Endodermal cell (in vitro differentiated cells): ENCODE data around the gene DRD2. TPM values are rescaled to one million over a fixed set of nuclear protein-coding genes. Genes with fewer than 3 reads are reported as not detected.

Experiments used
- DNase-seq: peaks from one replicate; pipeline ENCODE4 v3.0.0-alpha.2; 2017
- H3K27ac ChIP-seq: 2 replicates; pipeline ENCODE4 v1.5.1; 2013; ENCODE audit warnings: mild to moderate bottlenecking, low read depth, low read length, moderate library complexity
- H3K27me3 ChIP-seq: 2 replicates; pipeline ENCODE4 v1.6.1; 2013; ENCODE audit warnings: mild to moderate bottlenecking, low read length, moderate library complexity; ENCODE audit not compliant: insufficient read depth, control insufficient read depth, poor library complexity, severe bottlenecking
- H3K36me3 ChIP-seq: 2 replicates; pipeline ENCODE4 v1.7.0; 2013; ENCODE audit warnings: mild to moderate bottlenecking, low read length, moderate library complexity; ENCODE audit not compliant: control insufficient read depth, insufficient read depth
- H3K4me1 ChIP-seq: one replicate; pipeline ENCODE4 v1.7.0; 2013; ENCODE audit warnings: low read length; ENCODE audit not compliant: control insufficient read depth, insufficient read depth
- H3K4me3 ChIP-seq: 2 replicates; pipeline ENCODE4 v1.5.1; 2013; ENCODE audit warnings: mild to moderate bottlenecking, low read length, moderate library complexity
- H3K9ac ChIP-seq: 2 replicates; pipeline ENCODE4 v1.6.1; 2013; ENCODE audit warnings: mild to moderate bottlenecking, low read length, moderate library complexity; ENCODE audit not compliant: poor library complexity, severe bottlenecking; ENCODE audit errors: extremely low read depth
- H3K9me3 ChIP-seq: 2 replicates; pipeline ENCODE4 v1.6.1; 2013; ENCODE audit warnings: mild to moderate bottlenecking, low read length, moderate library complexity; ENCODE audit not compliant: control insufficient read depth
- H3K27ac Mint-ChIP-seq: 2 replicates; pipeline ENCODE4 v1.8.0; 2020; ENCODE audit warnings: mixed read lengths
- H3K27me3 Mint-ChIP-seq: 2 replicates; pipeline ENCODE4 v1.8.0; 2021; ENCODE audit warnings: mild to moderate bottlenecking, mixed read lengths; ENCODE audit not compliant: insufficient read depth
- H3K36me3 Mint-ChIP-seq: 2 replicates; pipeline ENCODE4 v1.8.0; 2020; ENCODE audit warnings: low read depth, mixed read lengths
- H3K4me1 Mint-ChIP-seq: 2 replicates; pipeline ENCODE4 v1.8.0; 2020; ENCODE audit warnings: mixed read lengths
- H3K4me3 Mint-ChIP-seq: 2 replicates; pipeline ENCODE4 v1.8.0; 2020; ENCODE audit warnings: mild to moderate bottlenecking, moderate library complexity, mixed read lengths
- H3K9me3 Mint-ChIP-seq: 2 replicates; pipeline ENCODE4 v1.8.0; 2020; ENCODE audit warnings: mild to moderate bottlenecking, mixed read lengths
- WGBS, 2 experiments: methylation state at CpG; one replicate each; pipeline versions ENCODE4 v1.1.5 to v1.1.7; 2013; ENCODE audit warnings: missing lambda C conversion rate in 2 of 2, mixed read lengths in 1 of 2; ENCODE audit not compliant: insufficient coverage in 1 of 2, insufficient read length in 1 of 2; 5-methylcytosine and 5-hydroxymethylcytosine counted together
- total RNA-seq, 2 donors: library from RNA; stranded (reverse); fragmentation: NEBNext Ultra II Directional in 1 of 2; extraction: Animal tissue kit (Norgen Biotek cat#: 25700) in 1 of 2; gene quantifications; 2 replicates in 1 of 2; 3 replicates in 1 of 2; pipeline ENCODE4 v1.2.1, GENCODE V29; 2021
- TF ChIP-seq, protein P1 (sequence below): fragments of 200-600 bp; sonication (generic); conservative IDR thresholded peaks from 2 replicates; pipeline ENCODE4 v1.5.0; 2021; ENCODE audit warnings: antibody characterized with exemption, mild to moderate bottlenecking

Gene DRD2
- total RNA-seq, 2 donors from 2014 or later, result 0.35 to 2.1 TPM

DNA sequence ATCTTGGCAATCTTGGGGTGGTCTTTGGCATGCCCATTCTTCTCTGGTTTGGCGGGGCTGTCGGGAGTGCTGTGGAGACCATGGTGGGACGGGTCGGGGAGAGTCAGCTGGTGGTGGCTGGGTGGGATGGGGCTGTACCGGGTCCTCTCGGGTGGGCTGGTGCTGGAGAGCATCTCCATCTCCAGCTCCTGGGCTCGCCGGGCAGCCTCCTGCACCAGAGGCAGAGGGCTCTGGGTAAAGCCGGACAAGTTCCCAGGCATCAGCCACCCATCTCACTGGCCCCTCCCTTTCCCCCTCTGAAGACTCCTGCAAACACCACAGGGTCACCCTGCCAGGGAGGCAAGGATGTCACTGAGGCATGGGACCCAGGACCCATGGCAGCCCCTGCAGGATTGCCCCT is 62.5 kb downstream of the DRD2 start:
- Histone ChIP-seq H3K4me3 (no peak overlapping the region), H3K9ac (no peak overlapping the region), H3K4me1 (no peaks in the 10 kb centered on the region), H3K27me3 (peaks cover 1% of the 10 kb centered on the region), H3K36me3 (no peaks in the 10 kb centered on the region), H3K27ac (no peak overlapping the region), H3K9me3 (no peaks in the 10 kb centered on the region)
- H3K4me1 Mint-ChIP-seq, result no peaks in the 10 kb centered on the region
- H3K9me3 Mint-ChIP-seq, result no peaks in the 10 kb centered on the region
- 82 to 100% methylated on average over 2 to 9 of the region's 9 CpGs for WGBS, 2 experiments
- no peak overlapping the region for H3K27ac Mint-ChIP-seq
- H3K27me3 Mint-ChIP-seq, result peaks cover 33% of the 10 kb centered on the region
- H3K4me3 Mint-ChIP-seq, result no peak overlapping the region
- TF ChIP-seq, protein P1, sequence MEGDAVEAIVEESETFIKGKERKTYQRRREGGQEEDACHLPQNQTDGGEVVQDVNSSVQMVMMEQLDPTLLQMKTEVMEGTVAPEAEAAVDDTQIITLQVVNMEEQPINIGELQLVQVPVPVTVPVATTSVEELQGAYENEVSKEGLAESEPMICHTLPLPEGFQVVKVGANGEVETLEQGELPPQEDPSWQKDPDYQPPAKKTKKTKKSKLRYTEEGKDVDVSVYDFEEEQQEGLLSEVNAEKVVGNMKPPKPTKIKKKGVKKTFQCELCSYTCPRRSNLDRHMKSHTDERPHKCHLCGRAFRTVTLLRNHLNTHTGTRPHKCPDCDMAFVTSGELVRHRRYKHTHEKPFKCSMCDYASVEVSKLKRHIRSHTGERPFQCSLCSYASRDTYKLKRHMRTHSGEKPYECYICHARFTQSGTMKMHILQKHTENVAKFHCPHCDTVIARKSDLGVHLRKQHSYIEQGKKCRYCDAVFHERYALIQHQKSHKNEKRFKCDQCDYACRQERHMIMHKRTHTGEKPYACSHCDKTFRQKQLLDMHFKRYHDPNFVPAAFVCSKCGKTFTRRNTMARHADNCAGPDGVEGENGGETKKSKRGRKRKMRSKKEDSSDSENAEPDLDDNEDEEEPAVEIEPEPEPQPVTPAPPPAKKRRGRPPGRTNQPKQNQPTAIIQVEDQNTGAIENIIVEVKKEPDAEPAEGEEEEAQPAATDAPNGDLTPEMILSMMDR, result no peak
- no peaks in the 10 kb centered on the region for H3K36me3 Mint-ChIP-seq
- DNase-seq, result no peak

DNA sequence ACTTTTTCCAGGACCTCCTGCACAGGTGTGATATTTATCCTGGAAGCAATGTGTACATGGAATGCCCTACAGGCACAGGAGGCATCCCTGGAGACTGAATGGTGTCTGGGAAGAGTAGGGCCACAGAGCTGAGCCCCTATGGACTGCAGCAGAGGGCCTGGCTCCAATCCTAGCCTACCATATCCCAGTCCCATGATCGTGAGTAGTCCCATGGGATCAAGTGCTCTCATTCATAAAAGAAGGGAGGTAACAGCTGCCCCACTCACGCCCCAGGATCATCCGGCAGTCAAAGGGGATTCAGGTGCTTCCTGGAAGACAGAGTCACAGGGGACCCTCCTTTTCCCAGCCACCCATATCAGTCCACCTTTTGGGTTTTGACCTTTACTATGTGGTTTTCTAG is 63.7 kb downstream of the DRD2 start:
- Mint-ChIP-seq H3K36me3 (no peaks in the 10 kb centered on the region), H3K27me3 (peaks cover 34% of the 10 kb centered on the region), H3K27ac (no peak overlapping the region), H3K4me3 (no peak overlapping the region), H3K9me3 (no peaks in the 10 kb centered on the region), H3K4me1 (no peaks in the 10 kb centered on the region)
- 90 to 100% methylated on average over 2 to 3 of the region's 3 CpGs for WGBS, 2 experiments
- H3K27me3 ChIP-seq, result no peaks in the 10 kb centered on the region
- H3K27ac ChIP-seq, result no peak overlapping the region
- TF ChIP-seq, protein P1, result no peak
- H3K9me3 ChIP-seq, result no peaks in the 10 kb centered on the region
- H3K4me1 ChIP-seq, result no peaks in the 10 kb centered on the region
- no peak overlapping the region for H3K4me3 ChIP-seq
- no peaks in the 10 kb centered on the region for H3K36me3 ChIP-seq
- DNase-seq, result no peak
- H3K9ac ChIP-seq, result no peak overlapping the region

DNA sequence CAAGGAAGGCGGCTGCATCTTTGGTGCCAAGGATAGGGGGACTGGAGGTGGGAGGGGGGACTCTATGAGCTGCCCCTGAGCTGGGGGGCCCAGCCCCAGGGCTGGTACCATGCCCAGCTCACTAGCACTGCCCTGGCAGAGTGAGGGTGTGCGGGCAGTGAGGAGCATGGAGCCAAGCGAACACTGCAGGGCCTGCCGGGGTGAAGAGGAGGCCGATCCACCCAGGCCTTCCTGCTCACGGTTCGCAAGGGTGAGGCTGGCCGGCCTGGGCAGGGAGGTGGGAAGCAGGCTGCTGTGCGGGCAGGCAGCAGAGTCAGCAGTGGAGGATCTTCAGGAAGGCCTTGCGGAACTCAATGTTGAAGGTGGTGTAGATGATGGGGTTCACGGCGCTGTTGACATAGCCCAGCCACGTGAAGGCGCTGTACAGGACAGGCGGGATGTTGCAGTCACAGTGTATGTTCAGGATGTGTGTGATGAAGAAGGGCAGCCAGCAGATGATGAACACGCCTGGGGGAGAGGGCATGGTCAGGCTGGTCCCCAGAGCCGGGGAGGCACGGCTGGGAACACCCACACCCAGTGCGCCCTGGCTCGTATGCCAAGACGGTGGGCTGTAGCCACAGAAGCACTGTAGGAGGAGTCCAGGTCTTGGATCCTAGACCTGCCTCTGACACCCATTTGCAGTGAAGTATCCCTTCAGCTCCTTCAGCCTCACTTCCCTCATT is 64.6 kb downstream of the DRD2 start:
- Histone ChIP-seq H3K27ac (no peak overlapping the region), H3K36me3 (no peaks in the 10 kb centered on the region), H3K9ac (no peak overlapping the region), H3K9me3 (no peaks in the 10 kb centered on the region), H3K4me1 (peaks cover 2% of the 10 kb centered on the region), H3K27me3 (no peaks in the 10 kb centered on the region), H3K4me3 (no peak overlapping the region)
- no peak for DNase-seq
- Mint-ChIP-seq H3K4me3 (no peak overlapping the region), H3K27ac (no peak overlapping the region), H3K9me3 (no peaks in the 10 kb centered on the region), H3K36me3 (no peaks in the 10 kb centered on the region), H3K4me1 (no peaks in the 10 kb centered on the region), H3K27me3 (peaks cover 34% of the 10 kb centered on the region)
- whole genome bisulfite sequencing, 2 experiments, result 91 to 99% methylated on average over 12 to 21 of the region's 21 CpGs
- TF ChIP-seq, protein P1, result no peak
